B cell (primary cell): ENCODE results near the gene SNX32.
"Not testable (repeated sequence)": the region's sequence is repeated elsewhere in the genome, so short reads cannot be mapped to it uniquely, and the experiment has no call there.

Experiments
- CTCF ChIP-seq: fragments of 200-600 bp; IDR thresholded peaks from one replicate; pipeline ENCODE4 v1.8.0; 2022; ENCODE audit warnings: antibody characterized with exemption, mild to moderate bottlenecking
- EZH2 ChIP-seq: IDR thresholded peaks from 2 replicates; pipeline ENCODE4 v1.6.1; 2012; ENCODE audit warnings: borderline replicate concordance, low read depth, mild to moderate bottlenecking, moderate library complexity, low read length; ENCODE audit not compliant: insufficient read depth, poor library complexity, severe bottlenecking

- TF ChIP-seq CTCF, EZH2: not testable (repeated sequence)
Observed at GRCh38 chr11:65848693-65849092, 14.9 kb downstream of the SNX32 start.
